GM18505 (cell line): ENCODE measurements around the gene TAS2R10.

Experiments used
- ATAC-seq: cut with Tn5 transposase; IDR thresholded peaks from one replicate; pipeline ENCODE4 v1.9.1; 2021; ENCODE audit not compliant: unreplicated experiment
- POLR2A ChIP-seq: IDR thresholded peaks from 4 replicates; pipeline ENCODE4 v1.6.1; 2011; ENCODE audit warnings: borderline replicate concordance; ENCODE audit not compliant: insufficient read depth, insufficient read length; ENCODE audit errors: extremely low read depth

TAS2R10 gene

GRCh38 chr12:10826258-10826657 is at the start of gene TAS2R10:
Gene TAS2R10, minus strand, starts transcription at chr12:10826358. Its CDS starts 89 bp downstream, at chr12:10826269.
- ATAC-seq = no peak
- TF ChIP-seq POLR2A = no peak

- ATAC-seq = no peak
- TF ChIP-seq POLR2A = no peak
Measured at GRCh38 chr12:10873378-10873777, 47.2 kb upstream of the TAS2R10 start.

- TF ChIP-seq POLR2A = no peak
- no peak for ATAC-seq
Measured at GRCh38 chr12:10867381-10867780, 41.2 kb upstream of the TAS2R10 start.

- TF ChIP-seq POLR2A = no peak
- no peak for ATAC-seq
Measured at GRCh38 chr12:10863512-10864218, 37.5 kb upstream of the TAS2R10 start.

- TF ChIP-seq POLR2A = no peak
- no peak for ATAC-seq
Measured at GRCh38 chr12:10861366-10861765, 35.2 kb upstream of the TAS2R10 start.

- no peak for TF ChIP-seq POLR2A
- ATAC-seq = no peak
Measured at GRCh38 chr12:10855807-10856206, 29.6 kb upstream of the TAS2R10 start.

GRCh38 chr12:10853776-10854175 is 27.6 kb upstream of the TAS2R10 start:
- ATAC-seq = no peak
- no peak for TF ChIP-seq POLR2A

- ATAC-seq = no peak
- no peak for TF ChIP-seq POLR2A
Measured at GRCh38 chr12:10851243-10851858, 25.2 kb upstream of the TAS2R10 start.

GRCh38 chr12:10849425-10849878 is 23.3 kb upstream of the TAS2R10 start, which contains the start of gene PRR4:
Gene PRR4, minus strand, starts transcription at chr12:10849475. Its CDS starts 38 bp downstream, at chr12:10849437.
- ATAC-seq = no peak
- no peak for TF ChIP-seq POLR2A

- ATAC-seq = no peak
- no peak for TF ChIP-seq POLR2A
Measured at GRCh38 chr12:10847744-10848143, 21.6 kb upstream of the TAS2R10 start.

- no peak for ATAC-seq
- no peak for TF ChIP-seq POLR2A
Measured at GRCh38 chr12:10842862-10843261, 16.7 kb upstream of the TAS2R10 start.

GRCh38 chr12:10838461-10838860 is 12.3 kb upstream of the TAS2R10 start:
- TF ChIP-seq POLR2A = no peak

GRCh38 chr12:10829994-10830393 is 3.8 kb upstream of the TAS2R10 start:
- TF ChIP-seq POLR2A = no peak
- ATAC-seq = no peak

More at GRCh38 chr12:10838461-10838860, 12.3 kb upstream of the TAS2R10 start:
- ATAC-seq = no peak

GRCh38 chr12:10824957-10825356 is 1.2 kb downstream of the TAS2R10 start:
- ATAC-seq = no peak
- no peak for TF ChIP-seq POLR2A

GRCh38 chr12:10811883-10812536 is 14.1 kb downstream of the TAS2R10 start:
- no peak for ATAC-seq
- TF ChIP-seq POLR2A = no peak

- TF ChIP-seq POLR2A = no peak
- no peak for ATAC-seq
Measured at GRCh38 chr12:10810068-10810467, 16.1 kb downstream of the TAS2R10 start, which contains the start of gene TAS2R9. Gene TAS2R9, minus strand, starts transcription at chr12:10810168. Its CDS starts 93 bp downstream, at chr12:10810075.
